ENCODE data around the gene BBS10.
"Not testable (repeated sequence)": the region's sequence is repeated elsewhere in the genome, so short reads cannot be mapped to it uniquely, and the experiment has no call there.

The BBS10 gene

GRCh38 chr12:76329159-76329558 is 19.1 kb downstream of the BBS10 start:
- DNase-seq, result no peak

GRCh38 chr12:76319595-76320319 is 28.5 kb downstream of the BBS10 start:
- DNase-seq, result not testable (repeated sequence)

GRCh38 chr12:76318773-76319594 is 29.2 kb downstream of the BBS10 start:
- DNase-seq, result no peak

GRCh38 chr12:76317976-76318375 is 30.2 kb downstream of the BBS10 start:
- DNase-seq, result no peak

- no peak for DNase-seq
Measured at GRCh38 chr12:76316468-76316867, 31.7 kb downstream of the BBS10 start.

DNA sequence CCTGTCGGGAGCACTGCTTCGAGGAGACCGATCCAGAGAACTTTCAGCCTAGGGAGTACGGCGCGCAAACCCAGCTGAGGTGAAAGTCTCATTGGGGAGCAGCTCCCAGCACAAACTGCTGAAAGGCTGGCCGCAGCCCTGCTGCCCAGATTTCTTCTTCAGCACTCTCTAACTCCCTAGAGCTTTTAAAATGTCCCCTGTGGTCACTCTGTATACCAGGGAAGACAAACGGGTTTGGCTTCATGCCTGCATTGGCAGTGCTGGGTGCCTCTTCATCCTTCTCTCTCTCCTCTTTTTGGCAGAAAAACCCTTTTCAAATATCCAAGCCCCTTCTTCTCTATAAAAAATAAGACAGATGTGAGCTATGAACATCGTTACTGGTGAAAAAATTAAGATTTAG is 34.9 kb downstream of the BBS10 start:
- no peak for DNase-seq

- DNase-seq, result no peak
Measured at GRCh38 chr12:76312315-76312714, 35.9 kb downstream of the BBS10 start.

DNA sequence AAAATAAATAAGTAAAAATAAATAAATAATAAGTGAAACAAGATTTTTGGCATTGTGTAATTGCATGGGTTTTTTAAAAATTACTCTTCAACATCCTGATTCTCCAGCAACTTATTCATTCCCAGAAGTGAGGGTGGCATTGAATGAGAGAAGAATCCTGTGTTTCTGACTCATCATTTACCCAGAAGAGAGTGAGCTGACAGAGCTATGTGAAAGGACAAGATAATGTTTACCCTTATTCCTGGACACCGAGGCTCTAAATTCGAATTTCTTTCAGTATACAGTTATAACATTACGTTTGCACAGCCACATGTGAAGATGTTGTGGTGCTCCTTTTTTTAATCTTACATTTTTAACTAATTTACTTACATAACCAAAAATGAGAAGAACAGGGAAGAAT is 36.4 kb downstream of the BBS10 start:
- DNase-seq, result no peak

- DNase-seq, result no peak
Measured at GRCh38 chr12:76310110-76310509, 38.1 kb downstream of the BBS10 start.

GRCh38 chr12:76308866-76309265 is 39.3 kb downstream of the BBS10 start:
- no peak for DNase-seq

- DNase-seq, result no peak
Measured at GRCh38 chr12:76307083-76307482, 41.1 kb downstream of the BBS10 start.

- no peak for DNase-seq
Measured at GRCh38 chr12:76303989-76304460, 44.2 kb downstream of the BBS10 start.

- DNase-seq, result no peak
Measured at GRCh38 chr12:76303365-76303764, 44.9 kb downstream of the BBS10 start.

DNA sequence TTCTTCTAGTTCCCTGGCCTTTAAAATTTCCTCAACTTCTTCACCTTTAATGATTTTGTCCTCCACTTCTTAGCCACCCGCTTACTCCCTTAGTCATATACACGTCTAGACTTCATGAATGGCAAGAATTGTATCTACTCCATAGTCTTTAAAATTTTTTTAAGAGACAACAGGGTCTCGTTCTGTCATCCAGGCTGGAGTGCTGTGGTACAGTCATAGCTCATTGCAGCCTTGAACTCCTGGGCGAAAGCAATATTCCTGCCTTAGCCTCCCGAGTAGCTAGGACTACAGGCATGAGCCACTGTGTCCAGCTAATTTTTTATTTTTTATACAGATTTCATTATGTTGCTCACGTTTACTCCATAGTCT is 47.9 kb downstream of the BBS10 start:
- DNase-seq, result no peak

DNA sequence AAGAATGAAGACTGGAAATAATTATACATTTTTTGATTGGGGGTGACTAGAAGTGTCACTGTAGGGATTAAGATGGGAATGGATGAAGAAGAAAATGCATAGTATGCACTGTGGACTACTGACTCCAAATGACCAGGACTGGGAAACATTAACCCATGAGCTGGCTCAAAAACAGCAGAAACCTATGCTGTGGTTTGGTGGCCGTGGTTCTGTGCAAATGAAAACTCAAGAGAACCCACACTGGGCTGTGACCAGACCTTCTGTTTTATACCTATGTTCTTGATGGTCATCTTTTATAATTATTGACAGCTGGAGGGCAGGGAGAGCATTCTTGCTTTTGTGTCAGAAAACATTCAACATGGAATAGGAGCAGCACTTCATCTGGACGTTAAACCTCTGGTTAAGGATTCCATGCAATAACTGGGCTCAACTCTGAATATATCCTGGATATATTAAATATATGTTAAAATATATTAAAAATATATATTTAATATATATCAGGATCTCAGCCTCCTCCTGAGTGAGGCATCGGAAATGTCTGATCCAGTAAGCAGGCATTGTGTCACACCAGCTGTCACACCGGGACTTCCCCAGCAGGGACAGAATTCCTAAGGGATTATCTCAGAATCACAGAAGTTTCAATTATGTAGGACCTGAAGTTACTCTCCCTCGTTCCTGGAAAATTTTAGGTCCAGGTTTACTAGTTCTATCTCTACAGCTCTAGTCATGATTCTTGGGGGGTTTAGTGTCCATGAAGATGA is 48.5 kb downstream of the BBS10 start:
- no peak for DNase-seq

Data from cerebellar nuclear complex (tissue), 1 donor.